ENCODE data around the gene B3GNT8. TPM values are rescaled to one million over a fixed set of nuclear protein-coding genes. Genes with fewer than 3 reads are reported as not detected.

B3GNT8 gene
- total and polyA plus RNA-seq, 2 of the 4 experiments (the other 2 are of a cell fraction), result 0.36 TPM

DNA sequence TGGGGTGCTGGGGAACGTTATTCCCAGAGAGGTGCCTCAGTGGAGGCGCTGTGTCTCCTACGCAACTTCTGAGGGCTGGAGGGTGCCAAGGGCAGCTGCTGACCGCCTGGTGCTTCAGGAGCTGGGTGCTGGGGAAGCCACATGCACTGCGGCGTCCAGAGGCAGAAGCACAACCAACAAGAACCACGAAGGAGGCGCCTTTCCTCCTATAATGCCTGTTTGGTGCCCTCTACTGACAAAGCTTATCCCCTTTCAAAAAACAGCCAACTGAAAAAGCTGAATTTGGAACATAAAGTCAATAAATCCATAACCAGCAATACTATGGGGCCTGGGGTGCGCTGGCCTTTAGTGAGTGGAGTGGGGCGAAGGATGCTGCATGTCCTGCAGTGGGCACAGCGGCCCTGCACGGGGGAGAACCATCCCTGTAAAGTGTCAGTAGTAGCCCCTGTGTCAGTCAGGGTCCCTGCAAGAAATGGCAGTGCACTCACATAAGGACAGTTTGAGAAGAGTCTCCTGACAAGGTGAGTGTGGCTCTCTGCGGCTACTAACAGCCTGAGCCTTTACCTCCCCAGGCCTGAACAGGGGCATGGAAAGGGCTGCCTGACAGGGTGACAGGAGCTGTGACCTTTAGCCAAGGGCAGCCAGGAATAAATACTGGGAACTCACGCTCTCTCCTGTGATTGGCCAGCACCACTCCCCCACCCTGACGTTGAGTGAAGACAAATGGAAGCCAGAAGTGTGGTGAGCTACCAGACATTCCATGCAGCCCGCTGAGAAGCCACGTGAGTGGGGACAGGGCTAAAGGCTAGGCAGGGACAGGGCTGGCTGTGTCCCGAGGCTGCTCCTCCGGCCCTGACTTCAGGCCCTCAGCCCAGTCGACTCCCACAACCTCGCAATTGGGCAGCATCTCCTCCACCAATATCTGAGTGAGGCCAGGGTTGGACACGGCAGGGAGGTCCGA is 4.5 kb upstream of the B3GNT8 start:
- Histone ChIP-seq H2BK120ac (ENCODE audit: low read depth, low read length) (no peak overlapping the region), H2BK20ac (ENCODE audit: low read depth, low read length) (no peak overlapping the region), H4K91ac (ENCODE audit: insufficient read depth, low read depth, low read length) (no peak overlapping the region), H4K20me1 (ENCODE audit: insufficient read depth, low read length) (no peaks in the 10 kb centered on the region), H4K5ac (ENCODE audit: low read depth, low read length) (no peak overlapping the region), H4K8ac (ENCODE audit: low read depth in 2 of 2, low read length in 2 of 2) (no peak overlapping the region), H3K4ac (ENCODE audit: low read depth, low read length) (no peak overlapping the region), H3K14ac (replicated peaks; ENCODE audit: low read depth, low read length) (no peak overlapping the region), H2BK15ac (ENCODE audit: low read depth, low read length) (no peak overlapping the region), H2BK5ac (ENCODE audit: low read depth, low read length, poor library complexity, severe bottlenecking) (no peak overlapping the region), H3K9me1 (ENCODE audit: insufficient read depth, low read length) (no peaks in the 10 kb centered on the region), H3K27ac (ENCODE audit: insufficient read depth, low read length) (no peak overlapping the region), H3K4me3 (ENCODE audit: insufficient read depth, low read depth, low read length) (no peak overlapping the region), H3K36me3 (ENCODE audit: control insufficient read depth, insufficient read depth, low read length) (peaks cover 23% of the 10 kb centered on the region), H2AK5ac (ENCODE audit: low read depth, low read length) (no peak overlapping the region), H3K56ac (ENCODE audit: extremely low read depth, insufficient read depth, low read length) (no peak overlapping the region), H3K4me1 (ENCODE audit: control insufficient read depth, insufficient read depth, low read length) (peaks cover 9% of the 10 kb centered on the region; the same call in 1 of the 2 replicates), H3K79me1 (ENCODE audit: low read depth in 1 of 2, low read length in 2 of 2) (peaks cover 0 to 7% of the 10 kb centered on the region in 2 experiments; a peak in 2 of 4 replicates), H3K23ac (ENCODE audit: low read depth, low read length) (no peak overlapping the region), H3K4me2 (ENCODE audit: low read depth, low read length) (no peak overlapping the region), H3K9me3 (ENCODE audit: control insufficient read depth, insufficient read depth, low read length) (no peaks in the 10 kb centered on the region), H3K27me3 (ENCODE audit: control insufficient read depth, insufficient read depth, low read length) (no peaks in the 10 kb centered on the region), H2AFZ (replicated peaks; ENCODE audit: low read length, poor library complexity) (peak overlapping the region; percentile 17), H2AK9ac (replicated peaks; ENCODE audit: low read depth, low read length, poor library complexity) (no peak overlapping the region), H3K18ac (ENCODE audit: low read depth, low read length) (no peak overlapping the region), H3K9ac (ENCODE audit: low read depth, low read length) (no peak overlapping the region)
- BruUV-seq (replicated peaks), result TSS peak; percentile 65
- no peak for TF ChIP-seq MXI1 (IDR thresholded peaks at IDR 0.05; ENCODE audit: borderline replicate concordance, low read depth, low read length)
- TF ChIP-seq FOS (IDR thresholded peaks at IDR 0.05; ENCODE audit: low read depth, low read length), result no peak
- TF ChIP-seq, protein P1, sequence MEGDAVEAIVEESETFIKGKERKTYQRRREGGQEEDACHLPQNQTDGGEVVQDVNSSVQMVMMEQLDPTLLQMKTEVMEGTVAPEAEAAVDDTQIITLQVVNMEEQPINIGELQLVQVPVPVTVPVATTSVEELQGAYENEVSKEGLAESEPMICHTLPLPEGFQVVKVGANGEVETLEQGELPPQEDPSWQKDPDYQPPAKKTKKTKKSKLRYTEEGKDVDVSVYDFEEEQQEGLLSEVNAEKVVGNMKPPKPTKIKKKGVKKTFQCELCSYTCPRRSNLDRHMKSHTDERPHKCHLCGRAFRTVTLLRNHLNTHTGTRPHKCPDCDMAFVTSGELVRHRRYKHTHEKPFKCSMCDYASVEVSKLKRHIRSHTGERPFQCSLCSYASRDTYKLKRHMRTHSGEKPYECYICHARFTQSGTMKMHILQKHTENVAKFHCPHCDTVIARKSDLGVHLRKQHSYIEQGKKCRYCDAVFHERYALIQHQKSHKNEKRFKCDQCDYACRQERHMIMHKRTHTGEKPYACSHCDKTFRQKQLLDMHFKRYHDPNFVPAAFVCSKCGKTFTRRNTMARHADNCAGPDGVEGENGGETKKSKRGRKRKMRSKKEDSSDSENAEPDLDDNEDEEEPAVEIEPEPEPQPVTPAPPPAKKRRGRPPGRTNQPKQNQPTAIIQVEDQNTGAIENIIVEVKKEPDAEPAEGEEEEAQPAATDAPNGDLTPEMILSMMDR (conservative IDR thresholded peaks at IDR 0.05; ENCODE audit: low read depth, low read length), result peak; percentile 41
- no peak for TF ChIP-seq SMC3 (IDR thresholded peaks at IDR 0.05; ENCODE audit: low read depth, low read length)
- peak; percentile 25; the same call in 1 of the 2 replicates for TF ChIP-seq RAD21 (IDR thresholded peaks at IDR 0.05; ENCODE audit: low read length)
- TF ChIP-seq RCOR1 (IDR thresholded peaks at IDR 0.05; ENCODE audit: insufficient replicate concordance, low read length), result no peak
- no peak for TF ChIP-seq MAZ (IDR thresholded peaks at IDR 0.05; ENCODE audit: borderline replicate concordance, low read depth, low read length)
- POLR2A ChIA-PET (ENCODE audit: unreplicated experiment), result no interaction called here
- in situ Hi-C loops (cut with MboI; ENCODE audit: low sequenced_read_pairs) (no loop called here), dilution Hi-C loops (cut with HindIII; ENCODE audit: low sequenced_read_pairs, unreplicated experiment) (no loop called here), intact Hi-C loops (cut with micrococcal nuclease) (loop anchor here (1.0 kb wide), 1 partner anchor 110 kb away; no protein-coding TSS in a partner anchor)
- ATAC-seq (ENCODE audit: low read depth) (no peak; the same call in 1 of the 2 replicates), DNase-seq (peak; percentile 31)
- 77% methylated on average over 6 of the region's 23 CpGs; no CpG with 5 or more reads in 1 of the 2 experiments for WGBS, 2 experiments (ENCODE audit: extremely low coverage in 2 of 2, insufficient read length in 1 of 2)
- CTCF ChIA-PET, result interaction anchor here (0.7 to 0.9 kb wide), 2 partner anchors 23 to 109 kb away, joined by 3 read pairs; no protein-coding TSS in a partner anchor
